HG03159 (cell line): Measurements from ENCODE around the gene GMPR2.

Experiments
- ATAC-seq: cut with Tn5 transposase; IDR thresholded peaks from one replicate; pipeline ENCODE4 v1.9.1; 2021; ENCODE audit warnings: mild to moderate bottlenecking, moderate library complexity; ENCODE audit not compliant: unreplicated experiment

The GMPR2 gene

GRCh38 chr14:24232645-24233537, at the start of gene GMPR2:
Gene GMPR2, plus strand, starts transcription at chr14:24232929. Its CDS starts 325 bp downstream, at chr14:24233254.
- peak; percentile 49 for ATAC-seq

GRCh38 chr14:24183014-24183481, 49.7 kb upstream of the GMPR2 start:
- ATAC-seq, result no peak

GRCh38 chr14:24184104-24184970, 48.4 kb upstream of the GMPR2 start:
- no peak for ATAC-seq

- no peak for ATAC-seq
Observed at GRCh38 chr14:24185026-24185425, 47.7 kb upstream of the GMPR2 start.

- no peak for ATAC-seq
Observed at GRCh38 chr14:24185741-24186140, 47.0 kb upstream of the GMPR2 start.

- no peak for ATAC-seq
Observed at GRCh38 chr14:24186831-24187538, 45.7 kb upstream of the GMPR2 start.

GRCh38 chr14:24187539-24187915, 45.2 kb upstream of the GMPR2 start:
- ATAC-seq, result no peak

GRCh38 chr14:24188251-24189058, 44.3 kb upstream of the GMPR2 start, which contains the start of gene IPO4:
Gene IPO4, minus strand, starts transcription at chr14:24188816. Its CDS starts 29 bp downstream, at chr14:24188787.
- peak; percentile 85 for ATAC-seq

- ATAC-seq, result no peak
Observed at GRCh38 chr14:24189059-24189375, 43.7 kb upstream of the GMPR2 start.

GRCh38 chr14:24189460-24189859, 43.3 kb upstream of the GMPR2 start:
- ATAC-seq, result no peak

GRCh38 chr14:24190416-24190815, 42.3 kb upstream of the GMPR2 start:
- no peak for ATAC-seq

- ATAC-seq, result no peak
Observed at GRCh38 chr14:24192933-24193332, 39.8 kb upstream of the GMPR2 start.

- ATAC-seq, result no peak
Observed at GRCh38 chr14:24194186-24194872, 38.4 kb upstream of the GMPR2 start.

GRCh38 chr14:24194873-24195185, 37.9 kb upstream of the GMPR2 start:
- ATAC-seq, result no peak

- peak; percentile 82 for ATAC-seq
Observed at GRCh38 chr14:24195186-24196070, 37.3 kb upstream of the GMPR2 start, which contains the start of gene TM9SF1. Gene TM9SF1, minus strand, starts transcription at chr14:24195441. Its CDS starts 422 bp downstream, at chr14:24195019.

GRCh38 chr14:24196071-24197055, 36.4 kb upstream of the GMPR2 start:
- ATAC-seq, result peak; percentile 15

GRCh38 chr14:24197056-24197450, 35.7 kb upstream of the GMPR2 start:
- no peak for ATAC-seq
